Calu3 (cell line): Measurements from ENCODE around the gene FANCI. TPM values are rescaled to one million over a fixed set of nuclear protein-coding genes. Genes with fewer than 3 reads are reported as not detected.

Experiments
- BruUV-seq: library from RNA; stranded (reverse); fragments of 400-500 nt; replicated peaks from 2 replicates; lab custom pipeline; 2021; lab: Mats Ljungman, UMichigan
- CTCF ChIA-PET: fragments of 300-600 bp; sonication (Branson Sonifier 250); formaldehyde crosslinking; loops from one replicate; lab custom pipeline; 2022; ENCODE audit warnings: antibody characterized with exemption; lab: Charles Lee
- DNase-seq: peaks from one replicate; pipeline ENCODE4 v3.0.0; 2022
- H3K27ac Mint-ChIP-seq: one replicate; pipeline ENCODE4 v1.8.0; 2022; ENCODE audit warnings: mixed read lengths; ENCODE audit not compliant: unreplicated experiment
- H3K27me3 Mint-ChIP-seq: one replicate; pipeline ENCODE4 v1.8.0; 2022; ENCODE audit warnings: mixed read lengths; ENCODE audit not compliant: unreplicated experiment
- H3K36me3 Mint-ChIP-seq: one replicate; pipeline ENCODE4 v1.8.0; 2022; ENCODE audit warnings: mild to moderate bottlenecking, moderate library complexity, mixed read lengths; ENCODE audit not compliant: insufficient read depth, unreplicated experiment
- H3K4me1 Mint-ChIP-seq: one replicate; pipeline ENCODE4 v1.8.0; 2022; ENCODE audit warnings: mild to moderate bottlenecking, low read depth, mixed read lengths; ENCODE audit not compliant: unreplicated experiment
- H3K4me3 Mint-ChIP-seq: one replicate; pipeline ENCODE4 v1.8.0; 2022; ENCODE audit warnings: mild to moderate bottlenecking, low read depth, moderate library complexity, mixed read lengths; ENCODE audit not compliant: unreplicated experiment
- H3K9me3 Mint-ChIP-seq: one replicate; pipeline ENCODE4 v1.8.0; 2022; ENCODE audit warnings: low read depth, mixed read lengths; ENCODE audit not compliant: unreplicated experiment
- intact Hi-C: fragments of 100-400 bp; cut with micrococcal nuclease; formaldehyde crosslinking; loops from one replicate; pipeline ENCODE4 v1.10.0; 2022; ENCODE audit not compliant: unreplicated experiment
- total RNA-seq: library from RNA; stranded (reverse); gene quantifications from 2 replicates; pipeline ENCODE4 v1.2.3, GENCODE V29; 2022
- TF ChIP-seq, protein P1 (sequence below): fragments of 200-600 bp; IDR thresholded peaks from one replicate; pipeline ENCODE4 v1.8.0; 2022; ENCODE audit warnings: antibody characterized with exemption; ENCODE audit not compliant: unreplicated experiment

FANCI gene
- total RNA-seq, 1 experiment from 2014 or later = 138 TPM

DNA sequence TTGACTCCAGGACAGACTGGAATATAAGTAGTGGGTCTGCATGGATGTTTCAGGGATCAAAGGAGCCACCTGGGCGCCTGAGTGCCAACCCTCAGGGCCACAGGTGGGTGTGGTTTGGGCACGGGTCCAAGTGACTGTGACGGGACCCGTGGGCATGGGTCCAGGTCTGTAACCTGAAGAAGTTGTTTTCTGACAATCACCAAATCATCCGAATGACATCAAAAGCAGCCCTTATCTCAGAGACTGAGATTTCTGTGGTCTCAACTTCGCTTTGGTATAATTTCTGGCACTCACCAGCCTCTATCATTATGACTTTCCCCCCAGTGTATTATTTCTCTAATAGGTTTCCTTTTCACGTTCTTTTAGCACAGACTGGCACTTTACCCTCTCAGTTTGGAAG, 46.8 kb upstream of the FANCI start:
- H3K9me3 Mint-ChIP-seq = no peaks in the 10 kb centered on the region
- H3K4me3 Mint-ChIP-seq = no peak overlapping the region
- no peaks in the 10 kb centered on the region for H3K27me3 Mint-ChIP-seq
- intact Hi-C loops = no loop called here
- BruUV-seq = no TSS peak
- TF ChIP-seq, protein P1, sequence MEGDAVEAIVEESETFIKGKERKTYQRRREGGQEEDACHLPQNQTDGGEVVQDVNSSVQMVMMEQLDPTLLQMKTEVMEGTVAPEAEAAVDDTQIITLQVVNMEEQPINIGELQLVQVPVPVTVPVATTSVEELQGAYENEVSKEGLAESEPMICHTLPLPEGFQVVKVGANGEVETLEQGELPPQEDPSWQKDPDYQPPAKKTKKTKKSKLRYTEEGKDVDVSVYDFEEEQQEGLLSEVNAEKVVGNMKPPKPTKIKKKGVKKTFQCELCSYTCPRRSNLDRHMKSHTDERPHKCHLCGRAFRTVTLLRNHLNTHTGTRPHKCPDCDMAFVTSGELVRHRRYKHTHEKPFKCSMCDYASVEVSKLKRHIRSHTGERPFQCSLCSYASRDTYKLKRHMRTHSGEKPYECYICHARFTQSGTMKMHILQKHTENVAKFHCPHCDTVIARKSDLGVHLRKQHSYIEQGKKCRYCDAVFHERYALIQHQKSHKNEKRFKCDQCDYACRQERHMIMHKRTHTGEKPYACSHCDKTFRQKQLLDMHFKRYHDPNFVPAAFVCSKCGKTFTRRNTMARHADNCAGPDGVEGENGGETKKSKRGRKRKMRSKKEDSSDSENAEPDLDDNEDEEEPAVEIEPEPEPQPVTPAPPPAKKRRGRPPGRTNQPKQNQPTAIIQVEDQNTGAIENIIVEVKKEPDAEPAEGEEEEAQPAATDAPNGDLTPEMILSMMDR = no peak
- peaks cover 62% of the 10 kb centered on the region for H3K36me3 Mint-ChIP-seq
- peak overlapping the region; percentile 18 for H3K27ac Mint-ChIP-seq
- peaks cover 23% of the 10 kb centered on the region for H3K4me1 Mint-ChIP-seq
- peak; percentile 45 for DNase-seq
- CTCF ChIA-PET = interaction anchor here (1.2 kb wide), 1 partner anchor 10 kb away, joined by 3 read pairs; no protein-coding TSS in a partner anchor

DNA sequence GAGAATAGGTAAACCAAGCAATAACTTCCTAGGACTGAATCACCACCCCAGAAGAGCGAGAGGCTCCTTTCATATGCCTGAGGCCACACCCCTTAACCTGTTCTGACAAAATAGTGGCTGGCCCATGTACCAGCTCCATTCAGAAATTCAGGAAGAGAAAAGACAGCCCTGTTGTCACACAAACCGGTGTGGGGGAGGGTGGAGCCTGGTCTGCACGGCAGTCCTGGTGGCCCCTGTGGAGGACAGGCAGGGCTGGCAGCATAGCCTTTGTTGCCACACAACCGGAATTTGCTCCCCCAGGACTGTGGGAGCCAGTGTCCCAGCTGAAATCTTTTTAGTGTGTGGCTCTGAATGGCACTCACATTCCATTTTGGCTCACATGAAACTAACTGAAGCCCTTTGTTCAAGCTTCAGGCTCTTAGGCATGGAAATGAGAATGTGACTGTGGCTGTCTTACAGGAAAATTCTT, 46.2 kb upstream of the FANCI start:
- no TSS peak for BruUV-seq
- Mint-ChIP-seq H3K27ac (peak overlapping the region; percentile 18), H3K27me3 (no peaks in the 10 kb centered on the region), H3K9me3 (no peaks in the 10 kb centered on the region), H3K4me1 (peaks cover 23% of the 10 kb centered on the region), H3K36me3 (peaks cover 57% of the 10 kb centered on the region), H3K4me3 (no peak overlapping the region)
- CTCF ChIA-PET = interaction anchor here (1.2 kb wide), 1 partner anchor 9 kb away, joined by 3 read pairs; no protein-coding TSS in a partner anchor
- intact Hi-C loops = no loop called here
- peak; percentile 39 for DNase-seq
- TF ChIP-seq, protein P1 = no peak

DNA sequence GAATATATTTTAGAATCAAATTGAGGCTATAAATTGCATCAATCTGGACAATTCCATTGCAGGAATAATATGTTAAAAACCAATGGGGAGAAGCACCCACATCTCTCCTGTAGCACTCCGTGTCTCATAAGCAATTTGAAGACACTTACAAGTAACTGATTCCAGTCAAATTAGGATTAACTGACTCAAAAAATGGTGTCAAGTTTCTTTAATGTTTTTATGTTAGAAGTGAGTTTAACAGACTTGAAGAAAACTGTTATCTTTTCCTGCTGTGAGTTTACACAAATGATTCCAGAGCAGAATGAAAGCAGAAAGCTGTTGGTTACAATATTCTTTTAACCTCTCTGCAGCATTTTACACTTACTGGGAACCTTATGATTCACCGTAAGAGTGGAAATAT, 45.6 kb upstream of the FANCI start:
- intact Hi-C loops = no loop called here
- Mint-ChIP-seq H3K27ac (no peak overlapping the region), H3K4me1 (peaks cover 23% of the 10 kb centered on the region), H3K27me3 (no peaks in the 10 kb centered on the region), H3K4me3 (no peak overlapping the region), H3K36me3 (peaks cover 50% of the 10 kb centered on the region), H3K9me3 (no peaks in the 10 kb centered on the region)
- DNase-seq = no peak
- CTCF ChIA-PET = interaction anchor here (1.2 kb wide), 1 partner anchor 9 kb away, joined by 3 read pairs; no protein-coding TSS in a partner anchor
- BruUV-seq = no TSS peak
- TF ChIP-seq, protein P1 = no peak

DNA sequence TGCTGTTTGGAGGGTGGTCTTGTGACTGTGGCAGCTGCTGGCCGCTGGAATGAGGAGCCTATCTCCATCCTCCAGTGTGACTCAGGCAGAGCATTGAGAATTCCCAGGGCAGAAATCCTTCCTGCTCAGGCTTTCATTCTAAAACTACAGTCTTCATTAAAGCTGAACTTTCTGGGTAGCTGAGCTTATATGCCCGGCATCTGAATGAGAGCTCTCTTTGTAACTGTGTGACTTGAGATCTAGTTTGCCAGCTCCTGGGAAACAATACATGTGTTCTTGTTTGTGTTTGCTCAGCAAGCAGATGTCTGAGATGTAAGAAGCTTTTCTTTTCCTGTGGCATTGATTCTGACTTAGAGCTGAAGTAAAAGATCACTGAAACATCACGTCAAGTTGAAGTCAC, 44.8 kb upstream of the FANCI start:
- Mint-ChIP-seq H3K36me3 (peaks cover 46% of the 10 kb centered on the region), H3K4me1 (peaks cover 23% of the 10 kb centered on the region), H3K9me3 (no peaks in the 10 kb centered on the region), H3K27me3 (no peaks in the 10 kb centered on the region), H3K4me3 (no peak overlapping the region), H3K27ac (no peak overlapping the region)
- intact Hi-C loops = no loop called here
- TF ChIP-seq, protein P1 = no peak
- no TSS peak for BruUV-seq
- no peak for DNase-seq
- CTCF ChIA-PET = no interaction called here
